ENCODE measurements around the gene DHRS7B.
"Not testable (repeated sequence)": the region's sequence is repeated elsewhere in the genome, so short reads cannot be mapped to it uniquely, and the experiment has no call there.

The DHRS7B gene

GRCh38 chr17:21177401-21177800 lies 50.6 kb downstream of the DHRS7B start:
- no peak for DNase-seq (ENCODE audit: low read depth in 3 of 3)

GRCh38 chr17:21177854-21178600 lies 51.3 kb downstream of the DHRS7B start:
- DNase-seq (ENCODE audit: low read depth in 3 of 3): no peak

- no peak for DNase-seq (ENCODE audit: low read depth in 3 of 3)
These were observed 56.7 kb downstream of the DHRS7B start for GRCh38 chr17:21183468-21183867.

GRCh38 chr17:21184570-21184969 lies 57.8 kb downstream of the DHRS7B start:
- no peak for DNase-seq (ENCODE audit: low read depth in 3 of 3)

- DNase-seq (ENCODE audit: low read depth in 3 of 3): no peak
These were observed 58.3 kb downstream of the DHRS7B start for GRCh38 chr17:21185061-21185460.

GRCh38 chr17:21186399-21187187 lies 59.8 kb downstream of the DHRS7B start:
- no peak for DNase-seq (ENCODE audit: low read depth in 3 of 3)

GRCh38 chr17:21189361-21189760 lies 62.6 kb downstream of the DHRS7B start:
- no peak for DNase-seq (ENCODE audit: low read depth in 3 of 3)

- DNase-seq (ENCODE audit: low read depth in 3 of 3): no peak
These were observed 63.3 kb downstream of the DHRS7B start for GRCh38 chr17:21190078-21190477.

- DNase-seq (ENCODE audit: low read depth in 3 of 3): no peak
These were observed 64.9 kb downstream of the DHRS7B start for GRCh38 chr17:21191698-21192097.

- not testable (repeated sequence) for DNase-seq (ENCODE audit: low read depth in 3 of 3)
These were observed 65.7 kb downstream of the DHRS7B start for GRCh38 chr17:21192414-21192813.

- no peak for DNase-seq (ENCODE audit: low read depth in 3 of 3)
These were observed 66.3 kb downstream of the DHRS7B start for GRCh38 chr17:21193031-21193430.

- DNase-seq (ENCODE audit: low read depth in 3 of 3): no peak
These were observed 67.5 kb downstream of the DHRS7B start for GRCh38 chr17:21194226-21194625.

GRCh38 chr17:21194703-21195102 lies 67.9 kb downstream of the DHRS7B start:
- no peak for DNase-seq (ENCODE audit: low read depth in 3 of 3)

GRCh38 chr17:21196126-21196525 lies 69.4 kb downstream of the DHRS7B start:
- no peak for DNase-seq (ENCODE audit: low read depth in 3 of 3)

GRCh38 chr17:21198411-21198810 lies 71.6 kb downstream of the DHRS7B start:
- no peak for DNase-seq (ENCODE audit: low read depth in 3 of 3)

- no peak for DNase-seq (ENCODE audit: low read depth in 3 of 3)
These were observed 72.5 kb downstream of the DHRS7B start for GRCh38 chr17:21199311-21199710.

GRCh38 chr17:21199856-21200255 lies 73.1 kb downstream of the DHRS7B start:
- no peak for DNase-seq (ENCODE audit: low read depth in 3 of 3)

- no peak for DNase-seq (ENCODE audit: low read depth in 3 of 3)
These were observed 74.0 kb downstream of the DHRS7B start for GRCh38 chr17:21200590-21201297.

GRCh38 chr17:21201298-21201595 lies 74.5 kb downstream of the DHRS7B start:
- no peak for DNase-seq (ENCODE audit: low read depth in 3 of 3)

GRCh38 chr17:21201874-21202273 lies 75.1 kb downstream of the DHRS7B start:
- no peak for DNase-seq (ENCODE audit: low read depth in 3 of 3)

GRCh38 chr17:21202512-21202911 lies 75.7 kb downstream of the DHRS7B start:
- no peak for DNase-seq (ENCODE audit: low read depth in 3 of 3)

- DNase-seq (ENCODE audit: low read depth in 3 of 3): no peak
These were observed 78.2 kb downstream of the DHRS7B start for GRCh38 chr17:21204935-21205334.

- no peak for DNase-seq (ENCODE audit: low read depth in 3 of 3)
These were observed 81.6 kb downstream of the DHRS7B start for GRCh38 chr17:21208352-21208751.
